Vagina (tissue), 2 donors: ENCODE results near the gene OR10G8.

Experiments
- CTCF ChIP-seq, 3 experiments: fragments of 450-650 bp in 2 of 3; fragments of 200-600 bp in 1 of 3; sonication (generic) in 1 of 3; IDR thresholded peaks; one replicate each; pipeline ENCODE4 v1.5.1; 2017 to 2019; ENCODE audit warnings: antibody characterized with exemption in 3 of 3, mild to moderate bottlenecking in 2 of 3, moderate library complexity in 2 of 3
- POLR2A ChIP-seq, 2 donors: fragments of 450-650 bp; IDR thresholded peaks; one replicate each; pipeline ENCODE4 v1.6.1; 2017; ENCODE audit warnings: antibody characterized with exemption in 2 of 2, mild to moderate bottlenecking in 2 of 2, moderate library complexity in 2 of 2

DNA sequence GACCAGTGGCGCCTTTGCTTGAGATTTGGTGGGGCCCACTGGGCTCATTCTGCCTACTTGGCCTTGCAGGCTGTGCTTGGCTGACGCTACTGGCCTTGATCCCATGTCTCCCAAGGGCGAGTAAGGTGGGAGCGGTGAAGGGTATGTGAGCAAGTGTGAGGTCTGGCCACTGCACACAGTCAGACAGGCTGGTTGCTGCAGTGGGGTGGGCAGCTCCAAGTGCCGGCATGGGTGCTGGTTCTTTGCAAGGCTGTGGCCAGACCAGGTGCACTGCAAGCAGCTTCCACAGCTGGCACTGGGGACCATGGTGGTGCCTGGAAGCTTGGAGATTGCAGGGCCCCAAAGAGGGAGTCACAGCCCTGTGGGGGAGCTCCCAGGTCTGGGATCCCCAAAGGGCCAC is 48.0 kb downstream of the OR10G8 start:
- no peak for TF ChIP-seq CTCF (IDR thresholded peaks at IDR 0.05)
- no peak for TF ChIP-seq POLR2A (IDR thresholded peaks at IDR 0.05)
